Pons (tissue), 1 donor: ENCODE results near the gene CTBP2.
"Not testable (repeated sequence)": the region's sequence is repeated elsewhere in the genome, so short reads cannot be mapped to it uniquely, and the experiment has no call there.

Experiments
- DNase-seq: peaks from one replicate; pipeline ENCODE4 v3.0.0-alpha.2; 2016; ENCODE audit warnings: low spot score

Gene CTBP2

DNA sequence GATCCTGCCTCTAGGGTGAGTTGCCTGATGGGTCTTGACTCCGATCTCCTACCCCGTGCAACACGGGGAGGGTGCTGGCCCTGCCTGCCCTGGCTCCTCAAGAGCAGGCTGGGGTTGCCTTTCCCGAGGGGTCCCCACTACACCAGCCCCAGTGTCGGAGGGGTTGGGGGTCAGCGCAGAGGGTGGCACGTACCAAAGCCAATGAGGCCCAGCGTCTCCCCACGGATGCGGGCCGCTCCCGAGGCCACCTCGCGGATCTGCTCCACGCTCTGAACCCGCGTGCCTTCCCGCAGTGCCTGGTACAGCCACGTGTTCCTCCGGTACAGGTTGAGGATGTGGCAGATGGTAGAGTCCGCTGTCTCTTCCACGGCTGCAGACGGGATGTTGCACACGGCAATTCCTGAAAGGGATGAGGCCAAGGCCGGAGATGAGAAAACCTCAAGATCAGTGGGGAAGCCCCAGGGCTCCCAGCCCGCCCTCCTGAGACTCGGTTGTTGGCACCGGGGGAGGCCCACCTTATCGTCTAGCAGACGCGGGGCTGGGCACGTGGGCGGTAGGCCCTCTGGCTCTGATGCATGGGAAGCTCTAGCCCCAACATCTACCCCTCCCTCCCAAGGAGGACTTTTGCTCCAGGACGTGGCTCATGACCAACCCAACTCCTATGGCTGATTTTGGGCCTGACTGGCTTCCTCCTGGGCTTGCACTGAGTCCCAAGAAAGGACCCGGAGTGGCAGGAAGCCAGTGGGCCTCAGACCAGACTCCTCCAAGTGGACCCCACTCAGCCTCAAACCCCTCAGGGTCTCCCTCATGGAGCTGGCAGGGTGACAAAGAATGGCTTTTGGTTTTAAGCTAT lies 162.4 kb downstream of the CTBP2 start:
- DNase-seq = no peak

DNA sequence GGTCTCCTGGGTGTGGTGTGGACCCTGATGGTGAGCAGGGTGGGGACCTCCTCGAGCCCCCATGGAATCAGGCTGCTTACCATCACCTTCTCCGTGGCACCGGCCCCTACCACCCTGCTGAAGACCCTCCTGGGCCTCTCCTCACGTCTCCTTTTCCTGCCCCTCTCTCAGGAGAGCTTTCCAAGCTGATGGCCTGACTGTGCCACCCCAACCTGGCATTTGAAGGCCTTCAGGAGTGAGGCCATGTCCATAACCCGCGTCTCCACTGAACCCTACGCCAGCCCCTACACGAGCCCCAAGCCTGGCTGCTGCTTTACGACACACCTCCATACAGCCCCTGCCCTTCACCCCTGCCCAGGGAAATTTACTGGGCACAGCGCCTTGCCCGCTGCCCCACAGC lies 163.1 kb downstream of the CTBP2 start:
- no peak for DNase-seq

GRCh38 chr10:124996854-124997215 lies 163.5 kb downstream of the CTBP2 start:
- DNase-seq = no peak

DNA sequence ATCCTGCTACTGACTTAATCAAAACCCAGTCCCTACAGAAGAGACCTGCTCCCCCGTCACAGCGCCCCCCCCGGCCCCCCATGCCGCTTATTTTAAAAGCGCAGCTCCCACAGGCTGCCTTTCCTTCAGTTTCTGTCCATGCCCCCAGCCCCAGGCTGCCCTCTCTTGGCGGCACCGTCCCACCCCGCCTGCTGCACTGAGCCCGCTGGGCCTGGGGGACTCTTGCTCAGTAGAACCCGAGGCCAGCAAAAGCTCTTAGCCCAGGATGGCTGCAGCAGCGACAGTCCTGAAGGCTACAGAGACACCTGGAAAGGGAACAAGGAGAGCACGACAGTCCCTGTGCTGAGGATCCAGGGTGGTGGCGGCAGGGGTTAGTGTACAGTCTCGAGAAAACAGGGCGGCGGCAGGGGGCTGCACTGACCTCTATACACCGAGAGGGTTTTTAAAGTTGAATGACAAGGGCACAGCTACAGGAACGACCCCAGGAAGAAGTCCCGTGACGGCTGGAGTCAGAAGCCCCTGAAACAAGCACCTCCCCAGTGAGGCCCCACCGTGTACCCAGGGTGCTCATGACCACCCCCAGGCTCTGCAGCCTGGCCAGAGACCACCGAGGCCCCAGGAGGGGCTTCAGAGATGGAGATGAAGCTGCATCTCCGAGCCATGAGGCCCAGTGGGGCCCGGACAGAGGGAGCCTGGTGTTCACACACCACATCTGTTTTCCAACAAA lies 164.1 kb downstream of the CTBP2 start:
- no peak for DNase-seq

- no peak for DNase-seq
Measured at GRCh38 chr10:124995605-124996004, 164.8 kb downstream of the CTBP2 start.

DNA sequence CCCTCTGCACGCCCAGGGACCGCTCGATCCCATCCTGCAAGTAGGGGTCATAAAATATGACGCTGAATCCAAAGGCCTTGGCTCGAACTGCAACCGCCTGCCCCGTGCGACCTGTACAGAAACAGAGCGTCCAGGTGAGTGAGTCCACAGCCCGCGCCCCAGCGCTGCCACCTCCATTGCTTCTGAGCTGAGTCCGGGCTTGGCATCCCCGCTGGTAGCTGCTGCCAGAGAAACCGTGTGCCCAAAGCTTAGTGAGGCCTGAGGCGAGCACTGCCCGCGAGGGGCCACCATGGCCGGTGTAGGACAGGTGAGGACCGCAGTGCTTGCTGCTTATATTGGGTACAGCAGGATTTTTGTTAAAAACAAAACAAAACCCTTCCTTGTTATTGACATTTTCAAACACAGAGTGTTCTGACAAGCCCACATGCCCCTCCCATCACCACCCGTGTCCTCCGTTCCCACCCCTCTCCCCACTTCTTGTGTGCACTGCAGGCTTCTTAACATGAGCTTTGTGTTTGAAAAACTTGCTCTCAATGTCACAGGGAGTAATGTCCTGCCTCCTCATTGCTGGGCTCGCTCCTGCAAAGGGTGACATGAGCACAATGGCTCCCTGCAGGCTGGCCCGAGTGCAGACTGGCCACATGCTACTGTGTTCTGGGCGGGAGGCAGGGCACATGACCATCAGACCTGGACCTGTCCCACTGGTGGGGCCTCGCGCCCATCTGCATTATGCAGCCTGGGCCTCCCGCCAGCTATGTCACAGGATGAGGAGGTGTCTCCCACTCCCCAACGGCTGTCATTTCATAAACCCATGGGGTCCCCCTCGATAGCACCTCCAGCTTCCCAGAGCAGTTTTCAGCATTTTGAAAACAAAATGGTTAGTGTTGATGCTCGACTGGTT lies 165.5 kb downstream of the CTBP2 start:
- DNase-seq = no peak

GRCh38 chr10:124993736-124994451 lies 166.5 kb downstream of the CTBP2 start:
- no peak for DNase-seq

- DNase-seq = no peak
Measured at GRCh38 chr10:124993345-124993708, 167.0 kb downstream of the CTBP2 start.

DNA sequence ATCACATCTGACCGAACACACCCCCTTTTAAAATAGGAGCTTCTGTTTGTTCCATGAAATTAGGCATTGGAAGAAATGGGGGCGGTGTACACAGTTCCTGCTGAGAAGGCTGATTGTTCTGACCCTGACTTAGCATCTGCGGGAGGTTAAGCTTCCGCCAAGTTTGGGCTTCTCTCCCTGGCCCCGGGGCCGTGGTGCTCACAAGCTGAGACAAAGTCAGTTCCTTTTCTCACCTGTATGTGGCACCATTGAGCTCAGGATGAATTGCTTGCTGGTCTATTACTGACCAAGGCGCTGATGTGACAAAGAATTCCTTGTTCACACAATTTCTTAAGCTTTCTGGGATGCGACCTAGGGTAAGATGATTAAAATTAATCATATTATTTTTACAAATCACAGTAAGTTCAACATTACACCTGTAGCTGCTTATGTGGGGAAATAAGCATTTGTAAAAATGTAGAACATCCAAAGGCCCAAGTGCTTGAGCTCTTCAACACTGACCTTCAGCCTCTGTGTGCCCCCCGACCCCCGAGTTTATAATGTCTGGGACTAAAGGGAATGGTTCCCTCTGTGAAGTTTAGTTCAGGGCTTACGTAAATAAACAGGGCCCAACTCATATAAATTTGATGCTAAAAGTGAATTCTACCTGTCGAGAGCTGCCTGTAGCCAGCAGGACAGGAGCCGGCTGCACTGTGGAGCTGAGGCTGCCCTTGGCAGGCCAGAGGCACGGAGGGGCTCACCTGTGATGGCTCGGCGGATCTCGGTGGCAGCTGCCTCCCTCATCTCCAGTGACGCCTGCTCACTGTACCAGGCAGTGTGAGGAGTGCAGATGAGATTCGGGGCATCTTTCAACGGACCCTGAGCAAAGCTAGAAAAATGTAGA lies 167.7 kb downstream of the CTBP2 start:
- peak; percentile 93 for DNase-seq

- no peak for DNase-seq
Measured at GRCh38 chr10:124991835-124992234, 168.5 kb downstream of the CTBP2 start.

DNA sequence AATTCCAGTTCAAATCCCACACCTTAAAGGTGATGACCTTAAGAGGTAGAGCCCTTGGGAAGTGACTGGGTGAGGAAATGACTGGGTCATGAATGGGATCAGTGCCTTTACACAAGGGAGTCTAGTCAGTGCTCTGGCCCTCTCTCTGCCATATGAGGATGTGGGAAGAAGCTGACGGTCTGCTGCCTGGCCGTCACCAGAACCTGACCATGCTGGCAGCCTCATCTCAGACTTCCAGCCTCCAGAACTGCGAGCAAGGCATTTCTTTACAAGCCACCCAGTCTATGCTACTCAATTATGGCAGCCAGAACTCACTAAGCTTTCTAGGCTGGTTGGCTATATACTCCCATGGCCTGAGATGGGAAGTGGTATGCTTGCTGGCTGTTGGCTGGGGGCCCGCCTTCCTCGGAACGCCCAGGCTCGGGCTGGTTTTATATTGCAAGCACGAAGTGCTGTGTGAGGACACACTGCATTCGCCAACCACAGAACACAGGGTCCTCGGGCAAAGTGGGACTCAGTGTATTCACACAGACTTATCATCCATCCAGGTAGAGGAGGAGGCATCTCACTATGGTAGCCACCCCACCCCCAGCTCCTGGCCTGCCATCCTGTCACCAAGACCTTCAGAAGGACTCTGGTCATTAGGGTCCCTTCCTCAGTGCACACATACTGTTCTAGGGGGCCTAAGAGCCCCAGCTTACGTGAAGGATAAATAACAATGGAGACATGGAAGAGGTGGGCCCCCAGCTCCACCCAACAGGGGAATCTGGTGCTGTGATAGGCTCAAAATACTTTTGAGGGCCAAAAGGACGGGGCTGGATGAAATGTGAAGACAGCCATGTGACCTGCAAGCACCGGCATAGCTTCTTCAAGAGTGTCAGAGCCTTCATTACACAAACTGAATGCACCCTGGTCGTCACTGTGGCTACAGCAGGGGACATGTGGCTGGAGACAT lies 169.4 kb downstream of the CTBP2 start:
- no peak for DNase-seq

GRCh38 chr10:124989526-124989925 lies 170.8 kb downstream of the CTBP2 start:
- no peak for DNase-seq

GRCh38 chr10:124988753-124989152 lies 171.6 kb downstream of the CTBP2 start:
- not testable (repeated sequence) for DNase-seq

- no peak for DNase-seq
Measured at GRCh38 chr10:124987788-124988187, 172.6 kb downstream of the CTBP2 start.

GRCh38 chr10:124985162-124985561 lies 175.2 kb downstream of the CTBP2 start:
- no peak for DNase-seq

- DNase-seq = no peak
Measured at GRCh38 chr10:124984376-124984775, 176.0 kb downstream of the CTBP2 start.

GRCh38 chr10:124983321-124983720 lies 177.0 kb downstream of the CTBP2 start:
- DNase-seq = no peak

DNA sequence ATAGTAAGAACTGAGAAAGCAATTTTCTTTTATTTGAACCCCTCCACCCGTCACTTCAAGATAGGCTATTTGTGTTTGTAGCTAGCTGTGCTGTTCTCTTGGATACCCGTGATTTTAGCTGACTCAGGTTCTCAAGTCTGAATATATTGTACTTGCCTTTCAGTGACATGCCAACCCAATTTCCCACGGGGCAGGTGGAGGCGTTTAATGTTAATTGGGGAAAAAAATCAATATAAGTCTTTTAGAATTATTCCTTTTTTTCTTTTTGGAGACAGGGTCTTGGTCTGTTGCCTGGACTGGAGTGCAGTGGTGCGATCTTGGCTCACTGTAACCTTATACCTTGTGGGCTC lies 182.0 kb downstream of the CTBP2 start:
- no peak for DNase-seq

DNA sequence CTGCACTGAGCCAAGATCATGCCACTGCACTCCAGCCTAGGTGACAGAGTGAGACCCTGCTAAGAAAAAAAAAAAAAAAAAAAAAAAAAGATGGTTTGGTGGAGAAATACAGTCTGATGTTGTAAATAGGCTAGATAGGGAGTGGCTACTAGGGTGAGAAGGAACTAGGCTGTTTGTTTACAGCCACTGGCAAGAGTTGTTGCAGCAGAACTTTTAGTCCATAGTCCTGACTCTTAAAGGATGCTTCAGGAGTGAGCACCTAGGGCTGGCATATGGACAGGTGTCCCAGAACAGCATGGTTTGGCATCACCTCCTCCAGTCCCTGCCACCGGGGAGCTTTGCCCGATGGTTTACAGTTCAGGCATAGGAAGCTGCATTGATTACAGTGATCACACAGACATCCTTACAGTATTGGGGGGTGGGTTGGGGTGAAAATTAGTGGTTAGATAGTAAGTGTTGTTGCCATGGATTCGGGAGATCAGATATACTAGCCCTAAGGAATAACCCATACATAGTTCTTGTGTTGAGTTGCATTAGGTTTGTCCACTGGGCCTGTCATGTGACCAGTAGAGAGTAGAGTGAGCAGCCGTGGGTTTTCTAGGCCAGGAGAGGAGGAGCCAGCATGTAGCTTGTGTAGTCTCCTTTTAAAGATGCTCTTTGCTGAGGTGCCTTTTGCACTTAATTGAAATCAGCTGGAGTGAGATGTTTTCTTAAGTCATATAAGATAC lies 182.6 kb downstream of the CTBP2 start:
- DNase-seq = peak; percentile 40
